GM21528 (cell line): ENCODE measurements around the gene IFNGR2.
"Not testable (repeated sequence)": the region's sequence is repeated elsewhere in the genome, so short reads cannot be mapped to it uniquely, and the experiment has no call there.

Experiments
- ATAC-seq: cut with Tn5 transposase; IDR thresholded peaks from one replicate; pipeline ENCODE4 v1.9.1; 2021; ENCODE audit warnings: mild to moderate bottlenecking, moderate library complexity; ENCODE audit not compliant: unreplicated experiment, low FRiP score

The IFNGR2 gene

DNA sequence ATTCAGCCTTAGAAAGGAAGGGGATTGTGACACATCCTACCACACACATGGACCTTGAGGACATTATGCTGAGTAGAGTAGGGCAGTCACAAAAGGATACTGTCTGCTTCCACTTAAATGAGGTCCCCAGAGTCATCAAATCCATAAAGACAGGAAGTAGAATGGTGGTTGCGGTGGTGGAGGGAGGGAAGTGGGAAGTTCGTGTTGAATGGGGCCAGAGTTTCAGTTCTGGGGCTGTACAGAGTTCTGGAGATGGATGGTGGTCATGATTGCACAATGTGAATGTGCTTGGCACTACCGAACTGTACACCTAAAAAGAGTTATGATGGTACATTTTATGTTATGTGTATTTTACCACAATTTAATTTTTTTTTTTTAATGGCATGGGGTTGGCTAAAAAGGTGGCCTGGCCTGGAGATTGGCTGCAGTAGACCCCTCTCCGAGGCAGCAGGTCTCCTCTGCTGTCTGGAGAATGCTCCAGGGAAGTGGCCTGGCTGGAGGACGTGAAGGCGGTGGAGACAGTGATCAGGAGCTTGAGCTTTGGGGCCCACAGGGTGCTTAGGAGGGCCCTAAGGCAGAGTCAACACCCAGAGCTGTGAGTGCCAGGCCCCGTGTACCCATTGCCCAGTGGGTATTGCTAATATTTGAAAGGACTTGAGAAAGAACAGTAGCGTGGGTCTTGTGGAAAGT is 30.4 kb downstream of the IFNGR2 start:
- no peak for ATAC-seq

DNA sequence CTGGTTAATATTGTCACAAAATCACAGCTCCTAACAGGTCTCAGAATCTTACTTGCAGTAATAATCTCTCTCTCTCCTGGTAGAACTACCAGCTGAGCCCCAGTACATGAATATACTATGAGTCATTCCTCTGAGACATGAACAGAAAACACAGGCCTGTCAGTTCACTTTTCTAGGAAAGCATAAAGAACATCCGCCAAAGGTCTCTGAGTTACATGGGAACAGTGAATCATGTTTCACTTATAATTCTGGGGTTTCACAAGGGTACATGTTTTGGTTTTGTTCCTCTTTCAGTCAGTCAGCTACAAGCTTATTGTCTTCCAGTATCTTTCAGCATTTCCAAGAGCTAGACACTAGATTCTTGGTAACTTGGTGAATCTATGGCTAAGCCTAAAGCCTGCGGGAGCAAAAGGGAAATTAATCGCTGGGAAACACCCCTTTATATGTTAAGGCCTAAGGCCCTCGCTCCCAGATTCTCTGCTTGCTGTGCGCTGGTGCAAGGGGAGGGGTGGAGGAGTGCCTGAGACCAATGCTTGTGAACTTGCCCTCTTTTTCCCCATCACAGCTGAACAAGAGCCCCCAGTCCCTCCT is 31.7 kb downstream of the IFNGR2 start:
- ATAC-seq: peak; percentile 79

- ATAC-seq: no peak
These were observed 33.9 kb downstream of the IFNGR2 start for GRCh38 chr21:33437140-33437539.

GRCh38 chr21:33441489-33442477 is 38.6 kb downstream of the IFNGR2 start:
- ATAC-seq: peak; percentile 59

- no peak for ATAC-seq
These were observed 40.0 kb downstream of the IFNGR2 start for GRCh38 chr21:33443194-33443593.

DNA sequence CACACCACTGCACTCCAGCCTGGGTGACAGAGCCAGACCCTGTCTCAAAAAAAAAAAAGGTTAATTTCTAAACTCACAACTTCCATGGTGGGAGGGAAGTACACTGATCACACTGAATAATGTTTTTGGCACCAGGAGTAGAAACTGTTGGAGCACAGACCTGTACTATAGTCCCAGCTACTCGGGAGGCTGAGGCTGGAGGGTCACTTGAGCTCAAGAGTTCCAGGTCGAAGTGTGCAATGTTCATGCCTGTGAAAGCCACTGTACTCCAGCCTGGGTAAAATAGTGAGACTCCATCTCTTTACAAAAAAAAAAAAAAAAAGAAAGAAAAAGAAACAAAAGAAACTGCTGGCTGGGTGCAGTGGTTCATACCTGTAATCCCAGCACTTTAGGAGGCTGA is 41.3 kb downstream of the IFNGR2 start:
- ATAC-seq: no peak

- ATAC-seq: not testable (repeated sequence)
These were observed 43.4 kb downstream of the IFNGR2 start for GRCh38 chr21:33446620-33447019.

- no peak for ATAC-seq
These were observed 46.4 kb downstream of the IFNGR2 start for GRCh38 chr21:33449616-33450015.

GRCh38 chr21:33451634-33452071 is 48.4 kb downstream of the IFNGR2 start:
- ATAC-seq: no peak

DNA sequence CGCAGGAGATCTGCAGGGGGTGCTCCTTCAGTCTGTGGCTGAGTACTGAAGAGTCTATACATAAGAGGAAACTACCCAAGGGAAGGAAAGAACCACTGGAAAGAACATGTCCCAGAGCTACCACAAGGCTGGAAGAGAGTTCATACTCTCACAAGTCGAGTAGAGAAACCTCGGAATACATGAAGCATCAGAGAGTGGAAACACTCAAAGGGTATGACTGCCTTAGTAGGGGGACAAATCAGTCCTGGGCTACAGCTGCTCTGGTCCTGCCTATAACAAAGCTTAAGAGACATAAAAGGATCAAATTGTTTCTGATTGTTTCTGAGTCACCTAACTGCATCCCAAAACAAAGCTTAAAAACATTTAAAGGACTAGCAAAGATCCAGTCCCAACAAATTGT is 49.1 kb downstream of the IFNGR2 start:
- no peak for ATAC-seq

DNA sequence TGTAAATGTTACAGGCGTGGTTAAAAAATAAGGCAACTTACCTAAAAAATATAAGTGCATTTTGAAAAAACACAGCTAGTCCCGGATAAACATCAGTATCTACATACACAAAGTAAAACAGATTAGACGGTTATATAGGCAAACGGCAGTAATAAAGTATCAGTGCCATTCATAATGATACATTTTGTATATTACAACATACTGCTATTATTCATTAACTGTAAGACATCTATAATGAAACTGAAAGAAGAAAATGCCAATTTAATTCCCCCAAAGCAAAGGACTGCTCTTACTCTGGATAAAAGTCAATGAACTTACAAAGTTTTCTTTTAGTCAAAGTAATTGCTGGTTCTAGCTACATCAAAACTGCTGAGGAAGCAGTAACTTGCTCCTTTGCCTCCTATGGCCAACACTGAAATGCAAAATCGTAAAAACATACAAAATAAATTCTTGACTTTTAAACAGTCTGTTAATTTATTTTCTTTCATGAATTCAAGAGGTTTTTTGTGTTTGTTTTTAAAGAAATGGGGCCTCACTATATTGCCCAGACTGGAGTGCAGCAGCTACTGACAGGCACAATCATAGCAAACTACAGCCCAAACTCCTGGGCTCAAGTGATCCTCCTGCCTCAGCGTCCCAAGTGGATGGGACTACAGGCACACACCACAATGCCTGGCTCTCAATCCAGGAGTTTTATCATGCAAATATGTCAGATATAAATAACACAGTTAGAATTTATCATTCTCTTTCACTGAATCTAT is 52.7 kb downstream of the IFNGR2 start:
- no peak for ATAC-seq

DNA sequence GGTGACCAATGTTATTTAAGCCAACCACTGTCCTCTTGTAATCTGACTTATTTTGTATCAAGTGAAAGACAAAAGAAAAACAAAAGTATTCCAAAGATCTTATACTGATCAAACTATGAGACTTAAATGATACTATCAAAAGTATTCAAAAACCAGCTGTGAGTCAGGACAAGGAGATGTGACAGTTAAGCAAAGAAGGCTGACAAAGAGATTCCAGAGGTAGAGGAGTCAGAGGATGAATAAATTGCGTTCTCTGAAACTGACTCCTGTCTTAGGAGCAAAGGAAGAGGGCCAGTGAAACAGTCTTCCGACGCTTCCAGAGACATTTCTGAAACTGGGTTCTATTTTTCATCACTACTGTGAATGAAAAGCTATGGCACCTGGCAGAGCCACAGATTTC is 55.6 kb downstream of the IFNGR2 start:
- ATAC-seq: no peak

- no peak for ATAC-seq
These were observed 58.5 kb downstream of the IFNGR2 start for GRCh38 chr21:33461538-33462250.

GRCh38 chr21:33469183-33469582 is 66.0 kb downstream of the IFNGR2 start:
- not testable (repeated sequence) for ATAC-seq

GRCh38 chr21:33470701-33471100 is 67.5 kb downstream of the IFNGR2 start:
- ATAC-seq: no peak

DNA sequence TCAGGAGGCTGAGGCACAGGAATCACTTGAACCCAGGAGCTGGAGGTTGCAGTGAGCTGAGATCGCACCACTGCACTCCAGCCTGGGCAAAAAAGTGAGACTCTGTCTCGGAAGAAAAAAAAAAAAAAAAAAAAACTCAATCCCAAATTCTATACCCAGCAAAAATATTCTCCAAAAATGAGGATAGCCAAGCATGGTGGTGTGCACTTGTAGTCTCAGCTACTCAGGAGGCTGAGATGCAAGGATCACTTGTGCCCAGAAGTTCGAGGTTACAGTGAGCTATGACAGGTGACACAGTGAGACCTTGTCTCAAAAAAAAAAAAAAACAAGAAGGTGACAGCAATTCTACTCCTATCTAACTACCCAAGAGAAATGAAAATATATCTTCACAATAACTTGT is 70.1 kb downstream of the IFNGR2 start:
- no peak for ATAC-seq

DNA sequence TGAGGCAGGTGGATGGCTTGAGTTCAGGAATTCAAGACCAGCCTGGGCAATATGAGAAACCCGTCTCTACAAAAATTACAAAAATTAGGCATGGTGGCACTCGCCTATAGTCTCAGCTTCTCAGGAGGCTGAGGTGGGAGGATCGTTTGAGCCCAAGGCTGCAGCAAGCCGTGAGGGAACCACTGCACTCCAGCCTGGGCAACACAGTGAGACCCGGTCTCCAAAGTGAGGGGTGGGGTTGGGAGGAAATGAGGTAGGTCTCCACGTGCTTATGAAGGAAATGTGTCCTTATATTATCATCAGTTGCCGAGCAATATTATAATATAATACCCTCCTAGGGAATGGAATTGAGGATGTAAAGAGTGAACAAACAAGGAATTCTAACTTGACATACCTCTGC is 73.9 kb downstream of the IFNGR2 start:
- no peak for ATAC-seq

DNA sequence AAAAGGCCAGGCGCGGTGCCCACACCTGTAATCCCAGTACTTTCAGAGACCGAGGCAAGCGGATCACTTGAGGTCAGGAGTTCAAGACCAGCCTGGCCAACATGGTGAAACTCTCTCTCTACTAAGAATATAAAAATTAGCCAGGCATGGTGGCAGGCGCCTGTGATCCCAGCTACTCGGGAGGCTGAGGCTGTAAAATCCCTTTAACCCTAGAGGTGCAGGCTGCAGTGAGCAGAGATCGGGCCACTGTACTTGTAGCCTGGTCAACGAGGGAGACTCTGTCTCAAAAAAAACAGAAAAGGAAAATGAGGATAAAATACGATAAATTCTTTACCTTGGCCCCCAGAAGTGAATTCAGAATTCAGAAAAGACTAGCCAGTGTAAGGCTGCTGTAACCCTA is 75.0 kb downstream of the IFNGR2 start:
- ATAC-seq: no peak

DNA sequence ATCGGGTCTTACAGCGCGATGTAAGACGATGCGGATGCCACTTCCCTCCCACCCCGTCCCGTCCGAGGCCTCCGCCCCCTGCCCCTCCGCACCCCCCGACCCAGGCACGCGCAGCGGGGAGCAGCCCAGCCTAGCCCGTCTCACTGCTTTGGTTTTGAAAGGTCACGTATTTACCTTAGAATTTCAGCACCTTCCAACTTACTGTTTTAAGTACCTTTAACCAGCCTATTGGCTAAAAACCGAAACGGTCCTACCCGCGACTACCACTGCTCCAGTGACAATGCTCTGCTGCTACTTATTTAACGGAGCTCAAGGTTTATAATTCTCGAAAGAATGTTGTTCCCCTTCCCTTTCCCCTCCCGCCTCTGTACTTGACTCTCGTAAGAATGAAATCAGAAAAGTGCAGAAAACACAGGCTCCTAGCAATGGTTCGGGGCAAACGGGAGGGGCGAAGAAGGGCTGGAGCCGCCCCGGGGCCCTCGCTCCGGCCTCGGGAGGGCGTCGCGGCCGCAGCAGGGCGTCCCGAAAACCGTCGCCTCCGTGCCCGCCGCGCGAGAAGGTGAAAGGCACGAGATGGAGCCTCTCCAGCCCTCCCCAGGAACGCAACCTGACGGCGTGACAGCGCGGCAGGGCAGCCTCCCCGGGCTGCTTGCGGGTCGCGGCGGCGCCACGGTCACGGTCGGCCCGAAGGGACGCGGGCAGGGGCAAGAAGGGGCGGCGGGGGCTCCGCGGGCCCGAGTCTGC is 75.9 kb downstream of the IFNGR2 start:
- peak; percentile 32 for ATAC-seq
